NK-92 treated with Interleukin-12 subunit alpha and Interleukin-12 subunit beta, amount 100 ng/mL, for 24 hours (cell line): ENCODE measurements around the gene SCARF2.

Experiments used
- DNase-seq: peaks from one replicate; lab custom pipeline; 2025; lab: John Stamatoyannopoulos, UW

Gene SCARF2

GRCh38 chr22:20439556-20439927 is 1.9 kb upstream of the SCARF2 start:
- no peak for DNase-seq

DNA sequence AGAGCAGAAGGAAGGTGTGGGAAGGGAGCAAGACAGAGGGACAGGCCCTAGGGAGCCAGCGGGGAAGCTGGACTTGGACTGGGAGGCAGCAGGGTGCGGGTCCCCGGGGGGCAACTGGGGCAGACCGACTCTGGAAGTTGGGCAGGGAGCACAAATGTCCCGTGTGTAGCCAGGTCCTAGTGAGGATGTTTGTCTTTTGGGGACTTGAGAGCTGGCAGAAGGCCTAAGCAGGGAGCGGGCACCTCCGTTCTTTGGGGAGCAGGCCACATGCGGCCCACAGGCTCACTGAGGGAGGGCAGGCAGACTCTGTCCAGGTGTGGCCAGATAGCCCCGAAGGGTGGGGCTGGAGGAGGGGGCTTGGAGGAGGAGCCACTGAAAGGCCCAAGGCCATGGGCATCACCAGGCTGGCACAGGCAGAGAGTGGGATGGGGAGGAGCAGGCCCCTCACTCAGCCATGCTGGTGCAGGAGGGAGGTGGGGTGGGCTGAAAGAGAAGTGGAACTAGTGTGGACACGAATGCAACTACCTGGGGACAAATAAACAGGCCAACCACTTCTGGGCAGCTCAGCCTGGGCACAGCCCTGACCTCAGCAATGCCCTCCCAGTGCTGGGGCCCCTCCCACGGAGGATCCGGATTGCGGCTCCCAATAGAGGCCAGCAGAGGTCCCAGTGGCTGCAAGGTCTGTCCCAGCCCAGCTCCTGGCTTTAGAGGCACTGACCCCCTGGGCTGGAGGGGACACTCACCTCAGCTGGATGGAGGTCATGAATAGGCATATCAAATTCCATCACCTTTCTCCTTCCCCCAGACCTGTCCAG is 1.3 kb upstream of the SCARF2 start:
- no peak for DNase-seq

- no peak for DNase-seq
Measured at GRCh38 chr22:20438427-20438677, 727 bp upstream of the SCARF2 start.

DNA sequence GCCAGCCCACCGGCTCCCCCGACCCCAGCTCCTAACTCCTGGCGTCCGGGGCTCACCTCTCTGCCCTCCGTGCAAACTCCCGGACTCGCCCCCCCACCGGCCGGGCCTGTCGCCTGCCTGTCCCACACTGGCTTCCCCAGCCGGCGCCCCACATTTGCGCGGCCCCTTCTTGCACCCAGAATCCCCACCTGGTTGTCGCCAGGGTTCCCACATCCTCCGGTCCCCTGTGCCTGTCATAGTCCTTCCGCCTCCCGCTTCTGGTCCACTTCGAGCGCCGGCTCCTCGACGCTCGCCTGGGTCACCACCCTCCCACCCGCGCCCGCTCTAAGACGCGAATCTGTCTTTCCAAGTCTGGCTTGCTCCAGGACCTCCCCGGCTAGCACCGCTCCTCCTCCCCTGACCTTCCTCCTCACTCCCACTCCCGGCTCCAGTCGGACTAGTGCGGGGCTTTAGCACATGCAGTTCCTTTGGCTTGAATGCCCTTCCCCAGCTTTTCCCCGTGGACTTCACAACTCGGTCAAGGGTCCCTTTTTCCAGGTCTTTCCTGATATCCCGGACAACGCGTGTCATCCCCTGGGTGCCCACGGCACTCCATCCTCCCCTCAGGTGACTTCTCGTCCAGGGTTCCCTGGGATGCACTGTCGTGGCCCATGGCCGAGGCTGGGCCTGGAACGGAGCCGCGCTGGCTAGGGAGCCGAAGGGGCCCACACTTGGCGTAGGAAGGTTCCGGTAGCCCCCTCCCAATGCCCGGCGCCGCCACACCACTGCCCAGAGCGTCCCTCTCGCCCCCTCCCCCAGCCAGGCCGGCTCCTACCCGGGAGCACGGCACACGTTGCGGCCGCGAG is 635 bp downstream of the SCARF2 start:
- DNase-seq, result no peak

DNA sequence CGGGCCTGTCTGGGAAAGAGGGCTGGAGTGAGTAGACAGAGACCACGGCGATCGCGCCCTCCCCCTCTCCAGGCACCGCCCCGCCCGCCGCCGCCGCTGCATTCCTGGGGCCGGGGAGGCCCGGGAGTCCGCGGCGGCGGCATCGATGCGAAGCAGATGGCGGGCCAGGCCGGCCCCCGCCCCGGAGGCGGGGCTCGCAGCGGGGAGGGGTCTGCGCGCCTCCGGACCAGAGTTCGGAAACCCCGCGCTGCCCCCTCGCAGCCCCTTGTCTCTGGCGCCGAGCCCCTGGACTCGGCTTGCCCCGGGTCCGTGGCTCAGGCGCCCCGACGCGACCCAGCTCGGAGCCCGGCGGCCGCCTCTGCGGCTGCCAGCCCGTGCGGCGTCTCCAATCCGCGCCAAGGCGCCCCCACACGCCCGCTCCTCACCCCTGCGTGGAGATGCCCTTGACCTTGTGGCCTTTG is 1.3 kb downstream of the SCARF2 start:
- DNase-seq, result no peak

DNA sequence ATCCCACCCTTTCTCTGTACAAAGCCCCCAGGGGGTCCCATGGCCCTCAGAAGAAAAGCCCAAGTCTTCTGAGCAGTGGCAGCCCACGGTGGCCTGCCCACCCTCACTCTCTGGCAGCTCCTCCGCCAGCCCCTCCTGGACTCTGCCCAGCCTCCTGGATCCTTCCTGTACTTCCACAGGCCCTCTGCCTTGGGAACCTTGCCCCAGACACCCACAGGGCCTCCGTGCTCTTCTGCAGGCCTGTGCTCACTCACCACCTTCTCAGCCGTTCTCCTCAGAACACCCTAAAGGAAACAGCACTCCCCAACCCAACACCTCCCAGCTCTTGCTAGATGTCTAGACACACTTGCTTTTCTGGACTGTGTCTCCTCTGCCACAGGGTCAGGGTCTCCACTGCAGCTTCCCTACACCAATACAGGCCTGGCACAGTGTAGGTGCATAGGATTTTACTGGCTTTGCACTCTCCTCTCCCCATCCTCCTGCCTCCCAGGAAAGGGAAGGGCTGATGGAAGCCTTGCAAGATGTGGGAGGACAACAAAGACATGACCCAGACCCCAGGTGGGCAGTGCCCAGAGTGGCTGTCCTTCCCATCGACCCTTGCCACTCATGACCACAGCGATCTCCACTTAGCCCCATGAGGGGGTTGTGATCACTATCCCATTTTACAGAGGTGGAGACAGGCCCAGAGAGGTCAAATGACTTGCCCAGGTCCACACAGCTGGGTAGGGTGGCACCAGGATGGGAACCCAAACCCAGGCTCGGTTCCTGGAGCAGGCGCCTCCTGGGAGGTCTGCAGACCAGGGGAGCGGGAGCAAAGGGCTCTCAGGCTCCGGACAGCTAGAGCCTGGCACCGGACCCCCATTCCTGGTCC is 2.0 kb downstream of the SCARF2 start:
- no peak for DNase-seq

DNA sequence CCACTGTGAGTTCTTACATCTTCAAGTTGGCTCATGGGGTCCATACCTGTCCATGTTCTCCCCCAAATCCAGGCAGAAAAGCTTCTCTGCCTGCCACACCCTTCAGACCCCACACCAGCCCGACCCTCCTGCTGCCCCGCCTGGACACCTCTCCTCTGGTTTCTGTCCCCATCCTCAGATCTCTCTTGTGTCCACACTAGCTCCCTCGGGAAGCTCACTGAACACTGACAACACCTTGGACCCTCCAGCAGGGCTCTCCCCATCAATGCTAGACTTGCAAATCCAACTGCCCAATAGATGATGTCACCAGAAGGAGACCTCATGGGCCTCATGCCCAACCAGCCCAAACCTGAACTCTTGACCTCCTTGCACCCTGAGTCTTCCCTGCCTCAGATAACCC is 2.9 kb downstream of the SCARF2 start:
- DNase-seq, result no peak

DNA sequence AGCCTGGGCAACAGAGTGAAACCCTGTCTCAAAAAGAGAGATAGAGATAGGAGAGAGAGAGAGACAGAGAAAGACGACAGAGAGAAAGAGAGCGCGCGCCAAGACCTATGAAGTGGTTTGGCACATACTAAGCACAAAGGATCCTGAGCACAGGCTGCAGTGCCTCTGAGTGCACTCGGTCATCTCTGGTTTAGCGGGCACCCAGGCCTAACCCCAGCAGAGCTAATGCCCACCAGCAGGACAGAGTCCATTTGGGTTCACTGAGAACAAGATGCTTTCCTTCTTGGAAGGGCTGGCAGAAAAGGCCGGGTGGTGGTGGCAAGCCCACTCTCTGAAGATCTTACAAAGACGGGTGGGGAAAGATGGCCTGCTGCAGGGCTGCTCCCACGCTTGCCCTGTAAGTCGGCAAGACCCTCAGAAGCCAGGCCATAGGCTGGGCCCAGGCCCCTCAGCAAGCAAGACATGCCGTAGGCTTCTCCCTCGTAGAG is 3.3 kb downstream of the SCARF2 start:
- no peak for DNase-seq

GRCh38 chr22:20433686-20434241 is 3.9 kb downstream of the SCARF2 start:
- no peak for DNase-seq

DNA sequence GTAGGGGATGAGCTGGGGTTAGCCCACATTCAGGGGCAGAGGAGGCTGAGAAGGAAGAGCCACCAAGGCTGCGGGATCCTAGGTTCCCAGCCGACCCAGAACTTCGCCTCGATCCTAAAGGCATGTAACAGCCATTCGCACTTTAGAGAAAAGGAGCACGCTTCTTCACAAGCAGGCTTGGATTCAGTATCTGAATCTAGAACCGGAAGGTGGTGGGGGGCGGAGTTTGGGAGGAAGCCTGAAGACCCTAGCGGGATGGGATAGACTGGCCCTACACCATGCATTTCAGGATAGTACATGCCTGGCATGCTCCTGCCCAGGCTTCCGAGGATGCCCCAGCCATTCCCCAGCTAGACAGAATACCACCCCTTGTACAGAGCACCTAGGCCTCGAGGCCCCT is 4.4 kb downstream of the SCARF2 start:
- no peak for DNase-seq

DNA sequence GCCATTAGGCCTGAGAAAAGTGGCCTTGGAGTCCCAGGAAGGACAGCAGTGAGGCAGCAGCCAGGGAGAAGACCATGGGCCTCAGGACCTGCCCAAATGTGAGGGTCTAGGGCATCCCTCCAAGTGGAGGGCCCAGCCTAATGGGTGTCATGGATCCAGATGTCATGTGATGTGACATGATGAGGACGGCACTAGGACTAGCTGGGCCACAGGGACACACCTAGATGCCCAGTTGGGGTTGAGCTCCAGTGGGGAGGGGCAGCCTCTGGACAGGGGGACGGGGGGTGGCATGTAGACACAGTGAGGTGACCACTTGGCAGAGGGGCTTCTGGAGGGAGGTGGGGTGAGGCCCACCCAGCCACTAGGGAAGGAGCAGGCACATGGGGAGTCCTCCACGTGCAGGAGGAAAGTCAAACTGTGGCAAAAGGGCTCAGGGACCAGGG is 5.4 kb downstream of the SCARF2 start:
- no peak for DNase-seq

- DNase-seq, result no peak
Measured at GRCh38 chr22:20431511-20432192, 6.0 kb downstream of the SCARF2 start.

- no peak for DNase-seq
Measured at GRCh38 chr22:20430720-20431510, 6.7 kb downstream of the SCARF2 start.

- DNase-seq, result no peak
Measured at GRCh38 chr22:20430101-20430719, 7.4 kb downstream of the SCARF2 start.

DNA sequence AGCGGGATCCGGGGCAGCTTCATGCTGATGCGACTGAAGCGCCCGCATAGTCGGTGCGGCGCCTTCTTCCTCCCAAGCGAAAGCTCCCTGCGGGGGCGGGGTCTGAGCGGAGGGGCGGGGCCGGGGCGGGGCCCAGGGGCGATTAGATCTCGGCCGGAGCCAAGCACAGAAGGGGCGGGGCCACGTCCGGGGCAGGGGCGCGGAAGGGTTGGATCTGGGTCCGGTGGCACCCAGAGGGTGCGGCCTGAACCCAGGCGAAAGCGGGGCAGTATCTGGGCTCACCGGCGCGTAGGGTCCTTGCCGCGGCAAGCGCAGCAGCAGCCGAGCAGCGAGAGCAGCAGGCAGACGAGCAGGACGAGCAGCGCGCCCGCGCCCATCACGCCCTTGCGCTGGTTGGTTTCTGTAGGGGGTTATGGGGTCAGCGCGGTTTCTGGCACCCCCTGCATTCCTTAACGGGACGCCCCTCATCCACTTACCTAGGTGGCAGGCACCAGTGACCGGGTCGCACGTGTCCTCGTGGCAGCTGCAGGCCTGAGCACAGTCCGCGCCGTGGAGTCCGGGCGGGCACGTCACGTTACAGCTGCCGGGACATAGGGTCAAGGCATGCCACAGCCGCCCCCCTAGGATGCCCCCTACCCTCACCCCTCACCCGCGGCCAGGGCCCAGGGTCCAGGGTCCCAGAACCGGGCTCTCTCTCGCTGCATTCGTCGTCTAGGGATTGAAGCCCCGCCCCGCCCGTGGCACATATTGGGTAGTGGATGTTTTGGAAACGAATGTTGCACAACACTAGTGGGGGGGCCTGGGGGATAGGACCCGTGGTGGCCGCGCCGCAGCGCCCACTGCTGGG is 8.1 kb downstream of the SCARF2 start:
- no peak for DNase-seq

DNA sequence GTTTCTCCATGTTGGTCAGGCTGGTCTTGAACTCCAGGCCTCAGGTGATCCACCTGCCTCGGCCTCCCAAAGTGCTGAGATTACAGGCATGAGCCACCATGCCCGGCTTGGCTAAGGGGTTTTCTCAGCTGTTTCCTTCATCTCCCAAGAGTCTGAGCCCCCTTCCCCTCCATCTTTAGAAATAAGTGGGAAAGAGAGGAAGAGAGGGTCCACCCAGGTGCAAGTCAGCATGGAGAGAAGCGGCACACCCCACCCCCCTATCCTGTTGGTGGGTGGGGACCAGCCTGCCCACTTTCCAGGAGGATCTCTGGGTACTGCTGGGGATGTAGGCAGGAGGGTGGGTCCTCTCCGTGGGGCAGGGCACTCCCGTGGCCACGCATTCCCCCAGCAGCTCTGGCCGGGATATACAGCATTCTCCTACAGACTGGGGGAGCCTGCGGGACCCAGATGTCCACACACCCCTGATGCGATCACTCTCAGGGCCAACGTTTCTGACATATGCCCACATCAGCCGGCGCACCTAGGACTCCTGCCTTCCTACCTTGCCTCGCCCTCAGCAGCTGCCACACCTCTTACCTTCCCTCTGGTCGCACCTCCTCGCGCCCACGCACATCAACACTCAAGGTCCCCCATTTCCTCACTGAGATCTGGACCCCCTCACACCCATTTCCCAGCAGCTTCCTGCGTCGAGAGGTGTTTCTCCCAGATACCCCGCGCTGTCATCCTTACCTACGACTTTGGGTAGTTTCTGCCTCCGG is 8.9 kb downstream of the SCARF2 start:
- DNase-seq, result no peak

DNA sequence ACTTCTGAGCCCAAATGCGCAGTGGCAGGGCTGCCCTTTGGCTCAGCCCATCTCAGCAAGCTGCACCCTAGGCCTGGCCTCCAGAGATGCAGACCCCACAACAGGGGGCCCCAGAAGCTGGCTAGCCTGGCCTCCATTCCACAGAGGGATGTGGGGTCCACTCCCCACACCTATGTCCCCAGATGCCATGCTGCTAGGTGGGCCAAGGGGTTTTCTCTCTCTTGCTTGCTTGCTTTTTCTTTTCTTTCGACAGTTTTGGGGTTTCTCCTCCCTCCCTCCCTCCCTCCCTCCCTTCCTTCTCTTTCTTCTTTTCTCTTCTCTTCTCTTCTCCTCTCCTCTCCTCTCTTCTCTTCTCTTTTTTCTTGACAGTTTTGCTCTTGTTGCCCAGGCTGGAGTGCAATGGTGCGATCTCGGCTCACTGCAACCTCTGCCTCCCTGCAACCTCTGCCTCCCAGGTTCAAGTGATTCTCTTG is 9.6 kb downstream of the SCARF2 start:
- no peak for DNase-seq
